GM18517 (cell line): ENCODE measurements around the gene CARM1.
"Not testable (repeated sequence)": the region's sequence is repeated elsewhere in the genome, so short reads cannot be mapped to it uniquely, and the experiment has no call there.

Experiments
- ATAC-seq: cut with Tn5 transposase; IDR thresholded peaks from one replicate; pipeline ENCODE4 v1.9.1; 2021; ENCODE audit warnings: mild to moderate bottlenecking, moderate library complexity; ENCODE audit not compliant: unreplicated experiment

Gene CARM1

GRCh38 chr19:10870955-10871603 is at the start of gene CARM1:
Gene CARM1, plus strand, starts transcription at chr19:10871553. Its CDS starts 150 bp downstream, at chr19:10871703.
- ATAC-seq = peak; percentile 63

- ATAC-seq = no peak
These were observed 47.7 kb upstream of the CARM1 start for GRCh38 chr19:10823690-10824089.

- ATAC-seq = no peak
These were observed 45.1 kb upstream of the CARM1 start for GRCh38 chr19:10826231-10826630.

GRCh38 chr19:10826846-10827245 is 44.5 kb upstream of the CARM1 start:
- ATAC-seq = no peak

- no peak for ATAC-seq
These were observed 42.2 kb upstream of the CARM1 start for GRCh38 chr19:10828981-10829821.

GRCh38 chr19:10829967-10830366 is 41.4 kb upstream of the CARM1 start:
- no peak for ATAC-seq

- ATAC-seq = no peak
These were observed 41.0 kb upstream of the CARM1 start for GRCh38 chr19:10830370-10830769.

- ATAC-seq = no peak
These were observed 40.2 kb upstream of the CARM1 start for GRCh38 chr19:10830931-10831779.

GRCh38 chr19:10831987-10832938 is 39.1 kb upstream of the CARM1 start:
- no peak for ATAC-seq

GRCh38 chr19:10832939-10833296 is 38.4 kb upstream of the CARM1 start:
- no peak for ATAC-seq

GRCh38 chr19:10835089-10835753 is 36.1 kb upstream of the CARM1 start:
- ATAC-seq = no peak

- ATAC-seq = peak; percentile 72
These were observed 35.4 kb upstream of the CARM1 start, which contains the start of gene TMED1 for GRCh38 chr19:10835754-10836478. Gene TMED1, minus strand, starts transcription at chr19:10836212. Its CDS starts 21 bp downstream, at chr19:10836191.

GRCh38 chr19:10836479-10837330 is 34.6 kb upstream of the CARM1 start:
- no peak for ATAC-seq

GRCh38 chr19:10837649-10838048 is 33.7 kb upstream of the CARM1 start:
- ATAC-seq = not testable (repeated sequence)

GRCh38 chr19:10838377-10838776 is 33.0 kb upstream of the CARM1 start:
- no peak for ATAC-seq

GRCh38 chr19:10839114-10840050 is 32.0 kb upstream of the CARM1 start:
- ATAC-seq = no peak

GRCh38 chr19:10842788-10843187 is 28.6 kb upstream of the CARM1 start:
- ATAC-seq = no peak
